ENCODE data around the gene OR6B2. TPM values are rescaled to one million over a fixed set of nuclear protein-coding genes. Genes with fewer than 3 reads are reported as not detected.

The OR6B2 gene
- polyA plus RNA-seq, 1 donor: not detected

Other genes with a start within 250 kb of the OR6B2 start
- 108 TPM for gene NDUFA10, start 5.1 kb downstream of the OR6B2 start, polyA plus RNA-seq (ENCODE audit: insufficient read length)
- gene OR6B3, start 23.1 kb upstream of the OR6B2 start, polyA plus RNA-seq (ENCODE audit: insufficient read length): not detected
- gene COPS9, start 105.9 kb upstream of the OR6B2 start, polyA plus RNA-seq (ENCODE audit: insufficient read length): 92.4 TPM
- not detected for gene OTOS, start 110.2 kb upstream of the OR6B2 start, polyA plus RNA-seq (ENCODE audit: insufficient read length)

Measured in hindlimb muscle (tissue), 1 donor.